ENCODE data around the gene WNT3A.

WNT3A gene

DNA sequence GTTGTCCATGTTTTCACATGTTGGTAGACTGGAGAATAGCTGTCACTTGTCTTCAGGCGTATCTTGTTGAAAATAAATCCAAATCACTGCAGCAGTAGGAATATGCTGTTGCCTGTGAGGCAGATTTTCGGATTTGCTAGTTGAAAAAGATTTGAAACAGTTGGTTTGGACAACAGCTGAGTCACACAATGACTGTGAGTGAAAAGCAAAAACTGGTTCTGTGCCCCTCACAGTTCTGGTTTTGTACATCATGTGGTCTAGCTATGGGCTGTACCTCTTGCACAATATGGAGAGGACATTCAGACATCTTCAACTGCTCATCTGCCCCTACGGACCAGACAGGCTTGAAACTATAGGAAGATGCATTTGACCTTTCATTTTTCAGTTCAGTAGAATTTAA lies 77.5 kb downstream of the WNT3A start:
- DNase-seq (ENCODE audit: low read depth, low spot score) = no peak

DNA sequence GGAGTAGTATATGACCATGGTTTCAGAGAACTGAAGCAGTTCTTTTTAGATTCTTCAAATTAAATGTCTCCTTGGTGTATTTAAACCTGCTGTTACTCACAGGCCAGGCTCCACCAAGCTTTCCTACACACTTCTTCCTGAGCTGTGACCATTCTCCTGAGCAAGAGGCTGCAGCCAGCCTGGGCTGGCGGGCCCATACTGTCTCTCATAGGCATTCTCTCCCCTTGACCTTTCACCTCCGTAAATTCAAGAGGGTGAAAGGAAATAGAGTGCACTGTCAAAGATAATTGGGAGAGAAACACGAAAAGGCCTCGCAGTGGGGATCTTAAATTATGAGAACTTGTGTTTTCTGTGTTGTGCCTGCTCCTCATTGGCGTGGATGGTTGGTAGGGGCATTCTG lies 78.0 kb downstream of the WNT3A start:
- no peak for DNase-seq (ENCODE audit: low read depth, low spot score)

DNA sequence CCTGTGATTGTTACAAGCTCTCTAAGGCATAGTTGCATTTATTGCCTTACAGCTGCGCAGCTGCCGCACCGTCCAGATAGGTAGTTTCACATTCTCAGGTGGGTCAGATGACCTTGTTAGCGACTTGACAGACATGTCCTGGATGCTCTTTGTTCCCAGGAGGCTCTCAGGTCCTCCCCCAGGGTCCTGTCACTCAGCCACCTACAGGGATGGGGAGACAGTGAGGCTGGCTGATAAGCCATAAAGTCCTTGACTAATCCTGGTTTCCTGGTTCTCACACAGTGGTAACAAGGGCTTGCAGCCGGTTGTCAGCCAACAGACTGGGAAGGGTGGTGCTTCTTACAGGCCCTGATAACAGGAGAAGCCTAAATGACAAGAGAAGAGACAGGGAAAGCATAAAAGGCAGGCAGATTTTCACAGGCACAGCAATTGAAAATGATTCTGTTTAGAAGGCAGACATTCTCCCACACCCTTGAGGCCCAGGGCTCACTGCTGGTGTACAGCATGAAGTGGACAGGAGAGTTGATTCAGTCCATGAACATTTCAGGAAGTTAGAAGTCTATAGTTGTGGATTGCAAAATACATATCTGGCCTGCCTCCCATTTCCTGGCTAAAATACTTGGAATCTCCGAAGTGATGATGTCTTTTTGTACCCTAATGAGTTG lies 78.6 kb downstream of the WNT3A start:
- no peak for DNase-seq (ENCODE audit: low read depth, low spot score)

DNA sequence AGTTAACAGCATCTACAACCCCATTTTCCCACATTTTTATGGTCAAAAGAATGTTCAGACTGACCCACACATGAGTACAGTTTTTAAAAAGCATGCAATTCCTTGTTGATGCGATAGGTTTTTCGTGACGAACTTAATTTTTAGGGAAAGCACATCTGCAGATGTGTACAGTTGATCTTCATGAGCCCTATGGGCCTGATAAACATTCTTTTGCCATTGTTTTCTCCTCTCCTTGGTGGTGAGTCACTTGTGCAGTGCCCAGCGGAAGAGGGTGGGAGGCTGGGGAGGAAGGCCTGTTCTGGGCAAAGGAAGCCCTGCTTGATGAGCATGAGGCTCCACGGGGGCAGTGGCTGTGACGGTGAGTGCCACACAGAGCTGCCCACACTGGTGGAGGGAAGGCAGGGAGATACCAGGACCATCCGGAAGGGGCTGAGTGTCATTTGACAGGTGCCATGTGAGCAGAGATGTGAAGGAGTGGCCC lies 81.0 kb downstream of the WNT3A start:
- no peak for DNase-seq (ENCODE audit: low read depth, low spot score)

DNA sequence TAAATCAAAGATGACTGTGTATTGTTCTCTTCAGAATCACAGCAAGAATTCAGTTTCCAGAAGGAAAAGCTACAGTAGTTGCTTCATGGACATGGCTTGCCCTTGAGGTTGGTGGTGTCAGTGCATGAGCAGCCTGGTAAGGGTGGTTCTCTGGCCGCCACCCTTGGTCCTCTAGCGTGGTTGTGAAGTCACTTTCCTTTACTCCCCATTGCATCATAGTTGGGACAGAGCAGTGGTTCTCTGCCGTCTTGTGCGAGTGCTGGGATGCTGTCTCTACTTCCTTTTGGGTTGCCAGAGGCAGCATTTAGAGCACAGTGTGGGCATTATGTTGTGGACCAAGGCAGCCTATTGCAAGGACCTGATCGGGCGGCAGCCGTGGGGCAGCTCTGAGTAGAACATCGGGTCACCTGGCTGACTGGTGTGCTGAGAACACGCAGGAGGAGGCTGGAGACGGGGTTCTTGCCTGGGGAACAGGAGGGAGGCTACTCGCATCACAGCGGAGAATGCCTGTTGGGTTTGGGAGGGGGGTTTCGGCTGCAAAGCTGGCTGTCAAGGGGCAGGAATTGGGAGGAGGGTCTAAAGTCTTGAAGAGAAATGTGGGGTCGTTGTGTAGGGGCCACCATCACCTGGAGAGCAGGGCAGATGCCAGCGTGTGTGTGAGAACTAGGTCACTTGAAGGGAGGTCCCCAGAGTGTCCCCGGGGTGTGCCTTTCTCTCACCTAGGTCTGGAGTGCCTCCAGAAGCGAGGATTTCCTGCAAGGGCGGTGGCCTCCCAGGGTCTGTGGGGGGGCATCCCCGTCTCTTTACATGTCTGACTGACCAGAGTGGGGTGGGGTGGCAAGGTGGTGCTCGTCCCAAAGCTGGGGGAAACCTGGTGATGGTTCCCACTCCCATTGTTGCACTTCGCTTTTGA lies 82.0 kb downstream of the WNT3A start:
- no peak for DNase-seq (ENCODE audit: low read depth, low spot score)

DNA sequence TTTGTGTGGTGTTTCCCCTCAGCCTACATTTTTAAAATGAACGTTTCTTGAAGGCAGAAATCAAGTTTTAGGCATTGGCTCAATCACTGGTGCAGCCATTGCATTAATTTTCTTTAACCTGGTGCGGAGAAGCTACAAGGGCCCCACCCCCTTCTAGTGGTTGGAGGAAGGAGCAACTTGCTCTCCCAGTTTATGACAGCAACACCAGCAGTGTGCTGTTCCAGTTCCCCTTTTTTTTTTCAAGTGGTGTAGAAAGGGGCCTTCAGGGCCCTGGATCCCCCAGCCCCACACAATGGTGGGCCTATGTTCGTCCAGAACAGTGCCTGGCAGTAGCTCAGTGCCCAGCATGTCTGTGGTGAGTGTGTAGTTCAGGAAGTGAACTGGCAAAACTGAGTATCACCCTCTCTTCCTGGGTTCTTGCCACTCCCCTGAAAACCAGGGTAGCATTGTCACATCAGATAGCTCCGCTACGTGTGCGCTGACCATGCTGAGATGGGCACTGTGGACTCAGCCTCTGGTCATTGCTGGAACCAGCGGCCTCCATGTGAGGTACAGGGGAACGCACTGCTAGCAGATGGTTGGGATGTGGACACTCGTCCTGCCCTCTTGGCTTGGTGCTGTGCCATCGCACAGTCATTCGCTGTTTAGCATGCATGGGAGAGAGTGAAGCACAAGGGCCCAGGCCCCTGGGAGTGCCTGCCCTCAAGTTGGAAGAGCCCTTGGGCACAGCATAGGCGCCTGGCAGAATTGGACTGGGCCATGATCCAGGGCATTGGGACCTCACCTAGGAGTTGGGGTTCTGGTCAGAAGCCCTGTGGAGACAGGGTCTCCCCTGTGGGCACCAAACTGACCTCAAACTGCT lies 83.0 kb downstream of the WNT3A start:
- DNase-seq (ENCODE audit: low read depth, low spot score) = no peak

DNA sequence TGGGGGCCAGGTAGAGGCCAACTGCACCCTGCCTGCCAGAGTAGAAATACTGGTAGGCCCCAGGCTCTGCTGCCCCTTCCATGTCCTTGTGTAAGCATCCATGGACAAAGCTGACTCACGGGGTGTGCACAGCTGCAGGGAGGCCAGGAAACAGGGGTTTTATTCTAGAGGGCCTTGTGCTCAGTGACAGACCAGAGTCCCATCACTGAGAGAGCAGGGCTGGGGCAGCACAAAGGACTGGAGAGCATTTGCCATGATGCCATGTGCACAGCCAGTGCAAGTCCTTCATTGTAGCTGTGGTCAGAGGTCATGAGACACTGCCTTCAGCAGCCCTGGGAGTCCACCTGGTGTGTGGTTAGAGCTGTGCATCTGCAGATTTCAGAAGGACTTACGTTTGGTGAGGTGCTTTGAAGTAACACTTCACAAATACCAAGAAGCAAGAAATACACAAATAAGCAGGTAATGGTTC lies 83.8 kb downstream of the WNT3A start:
- no peak for DNase-seq (ENCODE audit: low read depth, low spot score)

DNA sequence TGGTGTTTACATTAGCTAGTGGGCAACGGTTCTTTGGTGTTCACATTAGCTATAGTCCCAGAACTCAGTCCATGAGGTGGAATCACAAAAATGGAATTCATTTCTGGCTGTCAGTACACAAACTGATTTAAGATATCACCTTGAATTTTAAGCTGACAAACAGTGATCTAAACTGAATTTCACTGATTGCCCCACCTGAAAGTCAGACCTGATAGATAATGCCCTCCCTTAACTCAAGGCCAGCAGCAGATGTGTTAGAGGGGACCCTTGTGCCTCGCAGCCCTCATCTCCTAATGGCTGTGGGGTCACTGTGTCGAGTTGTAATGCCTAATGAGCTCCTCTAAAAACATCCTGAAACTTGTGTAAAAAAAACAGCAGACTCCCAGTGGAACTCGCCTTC lies 84.3 kb downstream of the WNT3A start:
- DNase-seq (ENCODE audit: low read depth, low spot score) = no peak

DNA sequence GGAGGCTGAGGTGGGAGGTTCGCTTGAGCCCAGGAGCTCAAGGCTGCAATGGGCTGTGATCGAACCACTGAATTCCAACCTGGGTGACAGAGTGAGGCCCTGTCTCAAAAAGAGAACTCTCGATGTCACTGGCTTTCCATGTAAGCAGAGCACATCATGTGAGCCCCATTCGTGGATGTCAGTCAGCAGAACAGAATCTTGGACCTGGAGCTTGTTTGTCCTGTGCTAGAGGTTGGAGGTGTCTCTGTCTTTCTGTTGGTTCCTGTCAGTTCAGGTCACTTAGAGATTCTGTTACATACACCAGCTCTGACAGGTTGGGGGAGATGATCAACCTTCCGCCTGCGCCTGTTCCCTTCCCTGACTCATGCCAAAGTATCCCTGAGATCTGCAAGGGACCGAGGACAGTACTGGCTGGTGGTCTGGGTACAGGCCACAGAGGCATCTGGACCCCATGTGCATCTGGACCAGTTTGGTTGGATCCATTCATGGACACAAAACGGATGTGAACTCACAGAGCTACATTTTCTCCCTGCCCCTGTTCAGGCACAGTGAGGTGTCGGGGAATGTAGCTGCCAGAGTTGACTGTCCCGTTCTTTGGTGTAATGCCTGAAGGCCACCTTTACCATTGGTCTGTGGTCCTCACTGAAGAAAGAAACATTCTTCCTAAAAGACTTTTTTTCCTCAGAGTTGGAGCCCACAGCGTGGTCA lies 85.7 kb downstream of the WNT3A start:
- no peak for DNase-seq (ENCODE audit: low read depth, low spot score)

DNA sequence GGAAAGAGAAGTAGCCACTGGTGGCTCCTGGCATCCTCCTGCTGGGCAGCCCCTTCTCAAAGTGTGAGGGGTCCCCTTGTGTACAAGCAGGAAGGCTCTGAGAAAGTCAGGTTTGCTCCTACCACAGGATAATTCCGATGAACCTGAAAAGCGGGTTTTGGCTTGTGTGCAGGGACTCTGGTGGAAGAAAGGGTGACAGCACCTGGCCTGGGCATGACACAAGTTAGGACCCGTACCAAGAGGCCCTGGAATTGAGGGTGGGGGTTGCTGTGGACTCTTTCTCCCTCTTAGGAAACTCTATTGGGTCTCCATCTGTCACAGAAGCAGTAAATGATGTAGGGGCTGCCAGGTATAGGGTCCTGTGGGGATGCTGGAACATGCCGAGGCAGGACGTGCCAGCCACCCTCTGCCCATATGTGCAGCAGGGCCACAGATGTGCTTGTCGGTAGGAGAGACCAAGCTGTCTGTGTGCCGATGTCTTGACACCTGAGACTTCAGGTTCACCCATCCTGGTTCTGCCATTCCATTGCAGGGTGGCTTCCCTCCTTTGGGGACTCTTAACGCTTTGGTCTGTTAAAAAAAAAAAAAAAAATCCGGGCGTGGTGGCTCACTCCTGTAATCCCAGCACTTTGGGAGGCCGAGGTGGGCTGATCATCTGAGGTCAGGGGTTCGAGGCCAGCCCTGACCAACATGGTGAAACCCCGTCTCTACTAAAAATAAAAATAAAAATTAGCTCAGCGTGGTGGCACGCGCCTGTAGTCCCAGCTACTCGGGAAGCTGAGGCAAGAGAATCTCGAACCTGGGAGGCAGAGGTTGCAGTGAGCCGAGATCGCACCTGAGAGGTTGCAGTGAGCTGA lies 86.5 kb downstream of the WNT3A start:
- no peak for DNase-seq (ENCODE audit: low read depth, low spot score)

DNA sequence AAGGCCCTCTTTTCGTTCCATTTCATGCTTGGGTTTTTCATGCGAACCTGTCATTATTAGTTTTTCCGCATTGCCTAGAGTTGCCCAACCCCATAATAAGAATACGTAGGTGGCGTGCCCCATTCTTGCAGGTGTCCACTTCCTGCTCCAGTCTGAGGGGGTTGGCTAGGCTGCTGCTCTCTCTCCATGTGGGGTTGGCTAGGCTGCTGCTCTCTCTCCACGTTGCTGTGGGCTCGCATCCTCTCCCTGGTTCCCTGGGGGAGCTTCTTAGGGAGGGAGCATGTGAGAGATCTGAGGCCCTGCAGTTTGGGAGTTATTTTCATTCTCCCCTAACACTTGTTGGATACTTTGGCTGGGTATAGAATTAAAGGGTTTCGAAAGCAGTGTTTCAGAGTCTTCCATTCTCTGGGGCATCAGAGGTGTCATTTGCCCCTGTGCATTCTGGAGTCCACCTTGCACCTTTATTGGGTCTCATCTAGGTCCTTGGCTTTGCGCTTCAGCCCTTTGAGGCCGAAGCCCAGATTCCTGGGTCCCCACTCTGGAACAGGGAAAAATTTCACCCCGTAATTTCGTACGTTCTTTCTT lies 87.7 kb downstream of the WNT3A start:
- DNase-seq (ENCODE audit: low read depth, low spot score) = no peak

DNA sequence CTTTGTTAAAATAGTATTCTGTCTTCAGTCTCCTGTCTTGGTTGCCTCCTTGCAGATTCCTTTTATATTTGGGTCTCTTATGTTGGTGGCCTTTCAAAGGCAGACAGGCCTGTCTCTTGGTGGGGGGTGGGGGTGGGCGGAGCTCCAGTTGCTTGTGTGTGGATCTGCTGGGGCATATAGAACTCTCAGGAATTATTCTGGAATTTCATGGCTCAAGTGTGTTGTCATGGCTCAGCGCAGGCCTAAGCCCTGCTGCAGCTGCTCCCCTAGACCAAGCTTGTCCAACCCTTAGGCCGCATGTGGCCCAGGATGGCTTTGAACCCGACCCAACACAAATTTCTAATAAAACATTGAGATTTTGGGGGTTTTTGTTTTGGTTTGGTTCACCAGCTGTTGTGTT lies 88.4 kb downstream of the WNT3A start:
- DNase-seq (ENCODE audit: low read depth, low spot score) = no peak

DNA sequence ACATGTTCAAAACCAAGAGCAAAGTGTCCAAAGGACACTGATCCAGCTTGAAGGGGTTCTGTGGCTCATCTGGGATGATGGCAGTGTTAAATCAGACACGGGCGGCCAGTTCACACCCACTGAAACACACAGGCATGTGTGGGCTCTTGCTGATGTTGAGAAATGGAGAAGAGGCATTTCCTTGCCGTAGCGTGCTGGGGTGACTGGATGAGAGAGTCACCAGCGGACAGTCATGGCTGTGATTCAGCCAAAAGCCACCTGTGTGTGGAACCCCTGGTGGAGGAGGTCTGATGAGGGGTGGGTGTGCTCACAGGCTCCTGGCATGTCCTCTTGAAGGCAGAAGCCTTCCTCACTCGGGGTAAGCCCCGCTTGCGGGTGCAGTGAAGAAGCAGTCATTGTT lies 89.1 kb downstream of the WNT3A start:
- no peak for DNase-seq (ENCODE audit: low read depth, low spot score)

DNA sequence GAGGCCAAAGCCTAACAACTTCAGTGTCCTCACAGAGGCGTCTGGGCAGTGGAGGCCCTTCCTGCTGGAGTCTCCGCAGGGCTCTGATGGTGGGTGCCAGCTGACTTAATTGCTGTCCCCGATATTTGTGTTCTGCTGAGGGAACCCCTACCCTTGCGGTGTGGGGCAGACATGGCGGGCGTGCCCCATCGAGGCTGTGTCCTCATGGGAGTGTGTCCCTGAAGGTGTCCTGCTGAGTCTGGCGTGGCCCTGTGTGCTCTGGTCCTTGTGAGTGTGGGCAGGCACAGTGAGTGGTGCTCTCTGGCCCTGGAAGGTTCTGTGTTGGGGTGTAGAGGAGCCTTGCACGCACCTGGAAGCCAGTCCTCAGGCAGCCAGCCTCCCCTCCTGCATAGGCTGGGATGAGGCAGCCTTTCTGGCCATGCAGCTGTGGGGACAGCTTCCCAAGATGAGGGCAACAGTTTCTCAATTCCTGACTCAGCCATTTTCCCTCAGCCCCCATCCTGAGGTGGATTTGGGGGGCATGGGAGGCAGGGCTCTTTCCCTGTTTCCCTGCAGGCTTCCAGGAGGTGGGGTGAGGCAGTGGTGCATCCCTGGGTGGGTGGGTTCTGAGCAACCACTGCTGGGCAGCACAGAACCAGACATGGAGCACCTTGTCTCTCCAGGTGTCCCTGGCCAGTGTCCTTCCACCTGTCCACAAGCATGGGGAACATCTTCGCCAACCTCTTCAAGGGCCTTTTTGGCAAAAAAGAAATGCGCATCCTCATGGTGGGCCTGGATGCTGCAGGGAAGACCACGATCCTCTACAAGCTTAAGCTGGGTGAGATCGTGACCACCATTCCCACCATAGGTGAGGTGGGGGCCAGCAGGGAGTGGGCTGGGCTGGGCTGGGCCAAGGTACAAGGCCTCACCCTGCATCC lies 89.9 kb downstream of the WNT3A start:
- DNase-seq (ENCODE audit: low read depth, low spot score) = no peak

DNA sequence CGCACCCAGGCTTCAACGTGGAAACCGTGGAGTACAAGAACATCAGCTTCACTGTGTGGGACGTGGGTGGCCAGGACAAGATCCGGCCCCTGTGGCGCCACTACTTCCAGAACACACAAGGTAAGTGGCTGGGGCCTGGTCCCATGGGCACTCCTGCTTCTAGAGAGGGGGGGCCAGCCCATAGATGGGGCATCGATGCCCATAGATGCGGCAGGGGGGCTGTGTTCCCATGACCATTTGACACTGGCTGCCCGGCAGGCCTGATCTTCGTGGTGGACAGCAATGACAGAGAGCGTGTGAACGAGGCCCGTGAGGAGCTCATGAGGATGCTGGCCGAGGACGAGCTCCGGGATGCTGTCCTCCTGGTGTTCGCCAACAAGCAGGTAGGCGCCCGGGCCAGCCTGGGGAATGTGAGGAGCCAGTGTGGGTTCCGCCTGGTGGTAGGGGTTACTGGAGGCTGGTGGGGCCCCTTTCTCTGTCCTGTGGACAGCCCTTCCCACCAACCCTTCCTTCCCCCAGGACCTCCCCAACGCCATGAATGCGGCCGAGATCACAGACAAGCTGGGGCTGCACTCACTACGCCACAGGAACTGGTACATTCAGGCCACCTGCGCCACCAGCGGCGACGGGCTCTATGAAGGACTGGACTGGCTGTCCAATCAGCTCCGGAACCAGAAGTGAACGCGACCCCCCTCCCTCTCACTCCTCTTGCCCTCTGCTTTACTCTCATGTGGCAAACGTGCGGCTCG lies 90.7 kb downstream of the WNT3A start:
- DNase-seq (ENCODE audit: low read depth, low spot score) = no peak

DNA sequence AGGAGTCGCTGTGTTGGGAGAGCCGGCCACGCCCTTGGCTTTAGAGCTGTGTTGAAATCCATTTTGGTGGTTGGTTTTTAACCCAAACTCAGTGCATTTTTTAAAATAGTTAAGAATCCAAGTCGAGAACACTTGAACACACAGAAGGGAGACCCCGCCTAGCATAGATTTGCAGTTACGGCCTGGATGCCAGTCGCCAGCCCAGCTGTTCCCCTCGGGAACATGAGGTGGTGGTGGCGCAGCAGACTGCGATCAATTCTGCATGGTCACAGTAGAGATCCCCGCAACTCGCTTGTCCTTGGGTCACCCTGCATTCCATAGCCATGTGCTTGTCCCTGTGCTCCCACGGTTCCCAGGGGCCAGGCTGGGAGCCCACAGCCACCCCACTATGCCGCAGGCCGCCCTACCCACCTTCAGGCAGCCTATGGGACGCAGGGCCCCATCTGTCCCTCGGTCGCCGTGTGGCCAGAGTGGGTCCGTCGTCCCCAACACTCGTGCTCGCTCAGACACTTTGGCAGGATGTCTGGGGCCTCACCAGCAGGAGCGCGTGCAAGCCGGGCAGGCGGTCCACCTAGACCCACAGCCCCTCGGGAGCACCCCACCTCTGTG lies 91.6 kb downstream of the WNT3A start:
- no peak for DNase-seq (ENCODE audit: low read depth, low spot score)

DNA sequence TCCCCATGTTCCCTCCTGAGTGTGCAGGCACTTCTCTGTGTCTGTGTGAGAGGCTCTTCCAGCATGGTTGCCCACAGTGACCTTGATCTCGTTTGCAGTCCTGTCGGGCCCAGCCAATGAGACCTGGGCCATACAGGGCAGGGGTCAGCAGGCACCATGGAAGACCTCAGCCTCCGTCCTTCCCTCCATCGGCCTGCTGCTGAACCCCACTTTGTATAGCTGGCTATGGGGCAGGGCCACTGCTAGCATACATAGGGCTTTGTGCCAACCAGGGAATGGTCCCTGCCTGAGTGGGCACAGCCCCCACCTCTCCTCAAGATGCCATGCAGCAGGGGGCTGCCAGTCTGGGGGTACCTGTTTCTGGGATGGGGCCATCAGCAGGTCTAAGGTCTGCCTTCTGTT lies 92.5 kb downstream of the WNT3A start:
- no peak for DNase-seq (ENCODE audit: low read depth, low spot score)
